GM23248 (cell line): ENCODE data around the gene CR1. TPM values are rescaled to one million over a fixed set of nuclear protein-coding genes. Genes with fewer than 3 reads are reported as not detected.

Source experiments
- DNase-seq: peaks from one replicate; pipeline ENCODE4 v3.0.0-alpha.2; 2015
- H2AFZ ChIP-seq: fragments of 200-600 bp; sonication (generic); 2 replicates; pipeline ENCODE4 v1.6.1; 2016; ENCODE audit warnings: antibody characterized with exemption
- H3F3A ChIP-seq: fragments of 200-600 bp; sonication (generic); 2 replicates; pipeline ENCODE4 v1.6.1; 2016; ENCODE audit warnings: mild to moderate bottlenecking, antibody characterized with exemption, mixed run types; ENCODE audit not compliant: insufficient read depth
- H3K27ac ChIP-seq: fragments of 200-600 bp; sonication (generic); 2 replicates; pipeline ENCODE4 v1.5.1; 2016; ENCODE audit warnings: mild to moderate bottlenecking
- H3K27me3 ChIP-seq: fragments of 200-600 bp; sonication (generic); replicated peaks from 2 replicates; pipeline ENCODE4 v1.6.1; 2016; ENCODE audit warnings: mild to moderate bottlenecking; ENCODE audit not compliant: insufficient read depth
- H3K36me3 ChIP-seq: fragments of 200-600 bp; sonication (generic); 2 replicates; pipeline ENCODE4 v1.6.1; 2016; ENCODE audit warnings: low read depth, mild to moderate bottlenecking
- H3K4me1 ChIP-seq: fragments of 200-600 bp; sonication (generic); 2 replicates; pipeline ENCODE4 v1.6.1; 2016; ENCODE audit warnings: mild to moderate bottlenecking; ENCODE audit not compliant: insufficient read depth
- H3K4me2 ChIP-seq: fragments of 200-600 bp; sonication (generic); one replicate; pipeline ENCODE4 v1.6.1; 2016; ENCODE audit warnings: mild to moderate bottlenecking; ENCODE audit not compliant: unreplicated experiment
- H3K4me3 ChIP-seq: fragments of 200-600 bp; sonication (generic); 2 replicates; pipeline ENCODE4 v1.5.1; 2016; ENCODE audit warnings: mild to moderate bottlenecking
- H3K79me2 ChIP-seq: fragments of 200-600 bp; sonication (generic); 2 replicates; pipeline ENCODE4 v1.6.1; 2016; ENCODE audit warnings: mild to moderate bottlenecking; ENCODE audit not compliant: insufficient read depth
- H3K9ac ChIP-seq: fragments of 200-600 bp; sonication (generic); 2 replicates; pipeline ENCODE4 v1.6.1; 2016; ENCODE audit warnings: mild to moderate bottlenecking
- H3K9me2 ChIP-seq: fragments of 200-600 bp; sonication (generic); 2 replicates; pipeline ENCODE4 v1.6.1; 2016; ENCODE audit warnings: mixed run types, mild to moderate bottlenecking, moderate library complexity; ENCODE audit not compliant: insufficient read depth
- H3K9me3 ChIP-seq: fragments of 200-600 bp; sonication (generic); one replicate; pipeline ENCODE4 v1.6.1; 2017; ENCODE audit warnings: low read depth
- H4K20me1 ChIP-seq: fragments of 200-600 bp; sonication (generic); 2 replicates; pipeline ENCODE4 v1.6.0; 2016; ENCODE audit not compliant: insufficient read depth
- EZH2 ChIP-seq: fragments of 200-600 bp; sonication (generic); IDR thresholded peaks from 2 replicates; pipeline ENCODE4 v1.6.1; 2018; ENCODE audit warnings: antibody characterized with exemption, mild to moderate bottlenecking; ENCODE audit not compliant: insufficient read depth, poor library complexity, severe bottlenecking
- EZH2phosphoT487 ChIP-seq: fragments of 200-600 bp; sonication (generic); IDR thresholded peaks from 2 replicates; pipeline ENCODE4 v1.6.1; 2018; ENCODE audit warnings: antibody characterized with exemption, moderate library complexity, mild to moderate bottlenecking, low read depth; ENCODE audit not compliant: insufficient read depth
- in situ Hi-C: fragments of 300-500 bp; cut with MboI; formaldehyde crosslinking; loops from 2 replicates; pipeline ENCODE4 v1.15.0; 2020
- polyA plus RNA-seq: library from polyadenylated mRNA; unstranded; fragments of >200 nt; fragmentation: Nextera tagmentation; extraction: Ambion mirVana; gene quantifications from 2 replicates; pipeline ENCODE4 v1.2.1, GENCODE V29; 2016
- total RNA-seq: library from RNA; depleted of rRNA; stranded (reverse); fragments of >200 nt; shearing (Covaris generic); gene quantifications from 2 replicates; pipeline ENCODE4 v1.2.3, GENCODE V29; 2014; rRNA removed

CR1 gene
- total and polyA plus RNA-seq, 2 experiments from 2014 or later, result not detected

DNA sequence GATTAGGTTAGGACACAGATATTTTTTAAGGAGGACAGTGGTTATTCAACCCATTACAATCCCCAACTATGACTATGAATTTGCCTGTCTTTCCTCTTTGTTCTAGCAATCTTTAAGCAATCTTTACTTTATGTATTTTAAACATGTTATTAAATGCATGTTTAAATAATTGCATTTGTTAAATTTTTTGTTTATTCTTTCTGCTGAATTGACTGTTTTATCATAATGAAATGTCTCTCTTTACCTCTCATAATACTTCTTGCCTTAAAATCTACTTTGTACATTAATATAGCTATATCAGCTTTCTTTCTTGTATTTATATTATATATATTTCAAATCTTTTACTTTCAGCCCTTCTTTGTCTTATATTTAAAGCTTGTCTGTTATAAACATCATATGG, 195.1 kb downstream of the CR1 start:
- Histone ChIP-seq H3K36me3 (no peaks in the 10 kb centered on the region), H3K4me2 (no peak overlapping the region), H3K9ac (no peak overlapping the region), H3K79me2 (no peaks in the 10 kb centered on the region), H2AFZ (peak overlapping the region; percentile 11; the same call in 1 of the 2 replicates), H3K4me1 (no peaks in the 10 kb centered on the region), H3K9me3 (no peaks in the 10 kb centered on the region), H3K4me3 (no peak overlapping the region), H3K9me2 (no peaks in the 10 kb centered on the region), H3K27me3 (no peaks in the 10 kb centered on the region), H3K27ac (no peak overlapping the region), H4K20me1 (no peaks in the 10 kb centered on the region), H3F3A (no peaks in the 10 kb centered on the region)
- in situ Hi-C loops, result no loop called here
- DNase-seq, result no peak
- TF ChIP-seq EZH2, result no peak
- no peak for TF ChIP-seq EZH2phosphoT487

Other genes starting within 250 kb of the CR1 start
- 39.2 and 54.7 TPM in 2 replicates for gene CD55, start 174.5 kb upstream of the CR1 start, total RNA-seq
- 52.8 and 54.8 TPM in 2 replicates for gene CD55, start 174.5 kb upstream of the CR1 start, polyA plus RNA-seq
- not detected in 2 replicates for gene CR2, start 41.8 kb upstream of the CR1 start, total RNA-seq
- gene CR2, start 41.8 kb upstream of the CR1 start, polyA plus RNA-seq, result not detected in 2 replicates
- gene CR1L, start 149.0 kb downstream of the CR1 start, total RNA-seq, result not detected in 2 replicates
- gene CR1L, start 149.0 kb downstream of the CR1 start, polyA plus RNA-seq, result not detected in 2 replicates